HUES6 (cell line): ENCODE data around the gene SIPA1L3.

ENCODE experiments used
- H3K27ac ChIP-seq: 2 replicates; pipeline ENCODE4 v1.7.0; 2013; ENCODE audit warnings: low read depth, mild to moderate bottlenecking, low read length, inconsistent platforms
- H3K27me3 ChIP-seq: 2 replicates; pipeline ENCODE4 v1.6.1; 2013; ENCODE audit warnings: low read length; ENCODE audit not compliant: control insufficient read depth, insufficient read depth
- H3K36me3 ChIP-seq: 2 replicates; pipeline ENCODE4 v1.6.1; 2013; ENCODE audit warnings: low read length; ENCODE audit not compliant: control insufficient read depth, insufficient read depth
- H3K4me1 ChIP-seq: 2 replicates; pipeline ENCODE4 v1.6.1; 2013; ENCODE audit warnings: low read length; ENCODE audit not compliant: control insufficient read depth, insufficient read depth
- H3K4me3 ChIP-seq: 2 replicates; pipeline ENCODE4 v1.5.1; 2013; ENCODE audit warnings: low read depth, low read length
- H3K9ac ChIP-seq: one replicate; pipeline ENCODE4 v1.6.1; 2013; ENCODE audit warnings: mild to moderate bottlenecking, low read length
- H3K9me3 ChIP-seq: 2 replicates; pipeline ENCODE4 v1.6.1; 2013; ENCODE audit warnings: low read depth, low read length; ENCODE audit not compliant: control insufficient read depth, insufficient read depth

SIPA1L3 gene

GRCh38 chr19:37999309-38000213, 92.6 kb downstream of the SIPA1L3 start:
- no peaks in the 10 kb centered on the region for H3K27me3 ChIP-seq
- H3K4me3 ChIP-seq, result no peak overlapping the region
- H3K4me1 ChIP-seq, result peaks cover 19% of the 10 kb centered on the region
- H3K9ac ChIP-seq, result no peak overlapping the region
- peaks cover 3% of the 10 kb centered on the region; the same call in 1 of the 2 replicates for H3K36me3 ChIP-seq
- H3K9me3 ChIP-seq, result no peaks in the 10 kb centered on the region
- no peak overlapping the region for H3K27ac ChIP-seq

GRCh38 chr19:38001158-38001781, 94.3 kb downstream of the SIPA1L3 start:
- no peaks in the 10 kb centered on the region for H3K9me3 ChIP-seq
- no peak overlapping the region for H3K27ac ChIP-seq
- H3K4me3 ChIP-seq, result no peak overlapping the region
- no peaks in the 10 kb centered on the region for H3K36me3 ChIP-seq
- no peaks in the 10 kb centered on the region for H3K27me3 ChIP-seq
- H3K4me1 ChIP-seq, result peaks cover 29% of the 10 kb centered on the region
- no peak overlapping the region for H3K9ac ChIP-seq

- Histone ChIP-seq H3K4me1 (peaks cover 34% of the 10 kb centered on the region), H3K9me3 (no peaks in the 10 kb centered on the region), H3K27ac (peak overlapping the region; percentile 76), H3K36me3 (no peaks in the 10 kb centered on the region), H3K27me3 (no peaks in the 10 kb centered on the region), H3K9ac (peak overlapping the region; percentile 61), H3K4me3 (peak overlapping the region; percentile 45)
These were observed 96.6 kb downstream of the SIPA1L3 start for GRCh38 chr19:38003438-38004185.

- no peaks in the 10 kb centered on the region for H3K9me3 ChIP-seq
- peak overlapping the region; percentile 45 for H3K4me3 ChIP-seq
- H3K27me3 ChIP-seq, result no peaks in the 10 kb centered on the region
- no peaks in the 10 kb centered on the region for H3K36me3 ChIP-seq
- H3K9ac ChIP-seq, result peak overlapping the region; percentile 61
- H3K27ac ChIP-seq, result peak overlapping the region; percentile 76
- H3K4me1 ChIP-seq, result peaks cover 34% of the 10 kb centered on the region
These were observed 97.1 kb downstream of the SIPA1L3 start for GRCh38 chr19:38004186-38004520.

- peak overlapping the region; percentile 45 for H3K4me3 ChIP-seq
- peak overlapping the region; percentile 61 for H3K9ac ChIP-seq
- H3K27ac ChIP-seq, result peak overlapping the region; percentile 76; the same call in 1 of the 2 replicates
These were observed 97.7 kb downstream of the SIPA1L3 start for GRCh38 chr19:38004521-38005223.

GRCh38 chr19:38005224-38005614, 98.2 kb downstream of the SIPA1L3 start:
- 0 out of 2 replicates have a peak overlapping the region, but pooled peaks have one; percentile 45 for H3K4me3 ChIP-seq
- no peaks in the 10 kb centered on the region for H3K36me3 ChIP-seq
- no peak overlapping the region for H3K27ac ChIP-seq
- peaks cover 34% of the 10 kb centered on the region for H3K4me1 ChIP-seq
- peak overlapping the region; percentile 40 for H3K9ac ChIP-seq
- H3K9me3 ChIP-seq, result no peaks in the 10 kb centered on the region
- no peaks in the 10 kb centered on the region for H3K27me3 ChIP-seq

More at GRCh38 chr19:38004521-38005223, 97.7 kb downstream of the SIPA1L3 start:
- no peaks in the 10 kb centered on the region for H3K9me3 ChIP-seq
- no peaks in the 10 kb centered on the region for H3K27me3 ChIP-seq
- no peaks in the 10 kb centered on the region for H3K36me3 ChIP-seq
- H3K4me1 ChIP-seq, result peaks cover 34% of the 10 kb centered on the region

GRCh38 chr19:38006361-38007045, 99.5 kb downstream of the SIPA1L3 start:
- Histone ChIP-seq H3K9me3 (no peaks in the 10 kb centered on the region), H3K36me3 (no peaks in the 10 kb centered on the region), H3K27me3 (no peaks in the 10 kb centered on the region), H3K9ac (no peak overlapping the region), H3K4me1 (peaks cover 34% of the 10 kb centered on the region), H3K4me3 (no peak overlapping the region), H3K27ac (no peak overlapping the region)

GRCh38 chr19:38009650-38010242, 102.7 kb downstream of the SIPA1L3 start:
- no peaks in the 10 kb centered on the region for H3K9me3 ChIP-seq
- no peaks in the 10 kb centered on the region for H3K27me3 ChIP-seq
- no peak overlapping the region for H3K27ac ChIP-seq
- no peaks in the 10 kb centered on the region for H3K36me3 ChIP-seq
- no peak overlapping the region for H3K9ac ChIP-seq
- peaks cover 29% of the 10 kb centered on the region for H3K4me1 ChIP-seq
- H3K4me3 ChIP-seq, result no peak overlapping the region

- no peak overlapping the region for H3K27ac ChIP-seq
- no peak overlapping the region for H3K9ac ChIP-seq
- peaks cover 22% of the 10 kb centered on the region for H3K4me1 ChIP-seq
- no peaks in the 10 kb centered on the region for H3K36me3 ChIP-seq
- H3K9me3 ChIP-seq, result no peaks in the 10 kb centered on the region
- no peaks in the 10 kb centered on the region for H3K27me3 ChIP-seq
- no peak overlapping the region for H3K4me3 ChIP-seq
These were observed 104.4 kb downstream of the SIPA1L3 start for GRCh38 chr19:38011426-38011825.

- no peak overlapping the region for H3K9ac ChIP-seq
- H3K36me3 ChIP-seq, result no peaks in the 10 kb centered on the region
- peaks cover 18% of the 10 kb centered on the region for H3K4me1 ChIP-seq
- H3K9me3 ChIP-seq, result no peaks in the 10 kb centered on the region
- H3K27ac ChIP-seq, result no peak overlapping the region
- no peaks in the 10 kb centered on the region for H3K27me3 ChIP-seq
- no peak overlapping the region for H3K4me3 ChIP-seq
These were observed 105.3 kb downstream of the SIPA1L3 start for GRCh38 chr19:38012290-38012689.
